ENCODE results near the gene ASGR2.

DNA sequence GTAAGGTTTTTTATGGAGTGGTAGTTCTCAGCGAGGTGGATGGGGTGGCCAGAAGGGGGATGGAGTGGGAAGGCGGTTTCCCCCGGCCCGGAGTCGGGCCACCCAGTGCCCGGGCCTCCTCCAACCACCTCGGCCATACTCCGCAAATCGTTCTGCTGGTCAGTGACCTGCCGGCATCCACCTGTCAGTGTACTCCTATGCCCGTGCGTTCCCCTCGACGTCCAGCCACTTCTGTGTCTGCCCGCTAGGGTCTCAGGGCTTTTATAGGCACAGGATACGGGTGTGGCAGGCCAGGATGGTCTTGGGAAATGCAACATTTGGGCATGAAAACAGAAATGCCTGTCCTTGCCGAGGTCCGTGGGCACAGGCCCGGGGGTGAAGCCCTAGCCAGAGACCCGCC, 19.3 kb upstream of the ASGR2 start:
- TF ChIP-seq, protein P1, sequence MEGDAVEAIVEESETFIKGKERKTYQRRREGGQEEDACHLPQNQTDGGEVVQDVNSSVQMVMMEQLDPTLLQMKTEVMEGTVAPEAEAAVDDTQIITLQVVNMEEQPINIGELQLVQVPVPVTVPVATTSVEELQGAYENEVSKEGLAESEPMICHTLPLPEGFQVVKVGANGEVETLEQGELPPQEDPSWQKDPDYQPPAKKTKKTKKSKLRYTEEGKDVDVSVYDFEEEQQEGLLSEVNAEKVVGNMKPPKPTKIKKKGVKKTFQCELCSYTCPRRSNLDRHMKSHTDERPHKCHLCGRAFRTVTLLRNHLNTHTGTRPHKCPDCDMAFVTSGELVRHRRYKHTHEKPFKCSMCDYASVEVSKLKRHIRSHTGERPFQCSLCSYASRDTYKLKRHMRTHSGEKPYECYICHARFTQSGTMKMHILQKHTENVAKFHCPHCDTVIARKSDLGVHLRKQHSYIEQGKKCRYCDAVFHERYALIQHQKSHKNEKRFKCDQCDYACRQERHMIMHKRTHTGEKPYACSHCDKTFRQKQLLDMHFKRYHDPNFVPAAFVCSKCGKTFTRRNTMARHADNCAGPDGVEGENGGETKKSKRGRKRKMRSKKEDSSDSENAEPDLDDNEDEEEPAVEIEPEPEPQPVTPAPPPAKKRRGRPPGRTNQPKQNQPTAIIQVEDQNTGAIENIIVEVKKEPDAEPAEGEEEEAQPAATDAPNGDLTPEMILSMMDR (IDR thresholded peaks at IDR 0.05; ENCODE audit: borderline replicate concordance, extremely low read depth, low read length, poor library complexity, severe bottlenecking) = no peak
- TF ChIP-seq EZH2 (IDR thresholded peaks at IDR 0.05; ENCODE audit: borderline replicate concordance, low read depth, low read length, severe bottlenecking) = no peak
